HFF-Myc (cell line): Measurements from ENCODE around the gene GUCA2A.

Experiments
- DNase-seq: peaks from one replicate; pipeline ENCODE4 v3.0.0-alpha.2; 2011; ENCODE audit warnings: low read depth; ENCODE audit errors: extremely low read depth
- H3K4me3 ChIP-seq: replicated peaks from 2 replicates; pipeline ENCODE4 v1.5.1; 2011; ENCODE audit warnings: low read depth, mild to moderate bottlenecking, control low read depth, low read length
- TF ChIP-seq, protein P1 (sequence below): IDR thresholded peaks from 2 replicates; pipeline ENCODE4 v1.5.1; 2012; ENCODE audit warnings: mild to moderate bottlenecking, low read depth, low read length, control low read depth; ENCODE audit errors: missing control alignments

Gene GUCA2A

DNA sequence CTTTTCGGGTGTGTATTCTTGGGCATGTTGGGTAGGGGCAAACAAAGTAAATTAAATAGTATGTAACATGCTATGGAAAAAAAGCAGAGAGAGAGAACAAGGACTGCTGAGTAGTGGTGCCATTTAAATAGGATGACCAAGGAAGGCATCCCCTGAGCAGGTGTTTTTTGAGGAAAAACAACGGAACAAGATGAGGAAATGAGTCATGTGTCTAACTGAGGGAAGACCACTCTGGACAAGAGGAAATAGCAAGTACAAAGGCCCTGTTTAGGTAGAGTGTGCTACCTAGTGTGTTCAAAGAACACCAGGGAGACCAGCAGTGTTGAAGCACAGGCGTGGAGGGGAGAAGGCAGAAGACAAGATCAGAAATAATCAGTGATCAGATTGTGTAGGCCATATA is 20.1 kb upstream of the GUCA2A start:
- TF ChIP-seq, protein P1, sequence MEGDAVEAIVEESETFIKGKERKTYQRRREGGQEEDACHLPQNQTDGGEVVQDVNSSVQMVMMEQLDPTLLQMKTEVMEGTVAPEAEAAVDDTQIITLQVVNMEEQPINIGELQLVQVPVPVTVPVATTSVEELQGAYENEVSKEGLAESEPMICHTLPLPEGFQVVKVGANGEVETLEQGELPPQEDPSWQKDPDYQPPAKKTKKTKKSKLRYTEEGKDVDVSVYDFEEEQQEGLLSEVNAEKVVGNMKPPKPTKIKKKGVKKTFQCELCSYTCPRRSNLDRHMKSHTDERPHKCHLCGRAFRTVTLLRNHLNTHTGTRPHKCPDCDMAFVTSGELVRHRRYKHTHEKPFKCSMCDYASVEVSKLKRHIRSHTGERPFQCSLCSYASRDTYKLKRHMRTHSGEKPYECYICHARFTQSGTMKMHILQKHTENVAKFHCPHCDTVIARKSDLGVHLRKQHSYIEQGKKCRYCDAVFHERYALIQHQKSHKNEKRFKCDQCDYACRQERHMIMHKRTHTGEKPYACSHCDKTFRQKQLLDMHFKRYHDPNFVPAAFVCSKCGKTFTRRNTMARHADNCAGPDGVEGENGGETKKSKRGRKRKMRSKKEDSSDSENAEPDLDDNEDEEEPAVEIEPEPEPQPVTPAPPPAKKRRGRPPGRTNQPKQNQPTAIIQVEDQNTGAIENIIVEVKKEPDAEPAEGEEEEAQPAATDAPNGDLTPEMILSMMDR: no peak
- no peak for DNase-seq
- H3K4me3 ChIP-seq: no peak overlapping the region

DNA sequence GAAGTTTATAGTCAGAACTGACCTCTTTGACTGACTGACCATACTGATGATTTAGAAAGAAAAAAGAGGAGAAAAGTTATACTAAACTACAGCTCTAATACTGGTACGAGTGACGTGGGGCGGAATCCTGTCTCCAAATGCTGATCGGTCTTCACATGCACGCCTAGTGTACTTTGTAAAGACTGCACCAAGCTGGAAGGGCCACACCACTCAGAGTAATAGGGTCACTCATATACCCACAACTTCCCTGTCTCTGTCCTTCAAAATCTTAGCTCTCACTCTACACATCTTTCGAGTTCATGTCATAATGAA is 19.4 kb upstream of the GUCA2A start:
- DNase-seq: no peak
- TF ChIP-seq, protein P1: no peak

DNA sequence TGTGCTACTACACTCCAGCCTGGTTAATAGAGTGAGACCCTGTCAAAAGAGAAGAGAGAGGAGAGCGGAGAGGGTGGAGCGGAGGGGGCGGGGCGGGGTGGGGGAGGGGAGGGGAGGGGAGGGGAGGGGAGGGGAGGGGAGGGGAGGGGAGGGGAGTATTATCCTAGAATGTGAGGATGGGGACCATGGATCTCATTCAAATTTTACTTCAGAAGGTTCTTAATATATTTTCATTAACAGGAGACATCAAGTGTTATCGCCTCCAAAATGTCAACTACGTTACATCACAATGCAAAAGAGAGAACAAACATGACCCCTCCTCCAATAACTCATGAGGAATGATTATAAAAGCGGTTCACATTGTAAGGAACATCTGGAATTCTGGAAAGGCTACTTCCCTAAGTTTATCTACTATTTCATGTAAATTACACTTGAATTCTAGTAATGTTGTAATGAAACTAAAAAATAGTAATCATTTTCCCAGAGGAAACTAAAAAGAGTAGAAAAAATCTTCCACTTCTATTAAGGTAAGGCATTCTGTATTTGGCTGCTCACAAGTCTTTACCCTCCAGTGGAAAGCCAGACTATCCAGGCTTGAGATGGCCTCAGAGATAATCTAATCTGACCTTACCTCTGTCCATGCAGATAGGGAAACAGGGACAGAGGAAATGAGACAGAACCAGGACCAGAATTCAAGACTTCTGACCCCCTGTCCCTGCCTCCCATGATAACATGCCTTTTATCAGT is 18.8 kb upstream of the GUCA2A start:
- H3K4me3 ChIP-seq: no peak overlapping the region
- TF ChIP-seq, protein P1: no peak
- DNase-seq: no peak

More for the DNA sequence above, 19.4 kb upstream of the GUCA2A start:
- H3K4me3 ChIP-seq: no peak overlapping the region

DNA sequence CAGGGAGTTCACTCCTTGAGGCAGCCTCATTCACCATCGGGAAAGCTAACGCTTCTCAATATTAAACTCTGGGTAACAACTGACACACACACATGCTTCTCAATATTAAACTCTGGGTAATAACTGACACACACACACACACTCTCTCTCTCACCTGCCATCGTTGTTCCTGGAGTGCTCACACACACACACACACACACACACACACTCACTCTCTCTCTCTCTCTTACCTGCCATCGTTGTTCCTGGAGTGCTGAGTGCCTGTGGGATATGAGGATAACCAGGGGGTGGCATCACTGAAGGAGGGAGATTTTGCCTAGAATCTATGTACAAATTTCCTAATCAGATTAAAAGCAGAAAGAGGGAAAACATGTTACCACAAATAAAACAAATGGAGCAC is 17.1 kb upstream of the GUCA2A start:
- no peak overlapping the region for H3K4me3 ChIP-seq
- TF ChIP-seq, protein P1: no peak
- DNase-seq: no peak

DNA sequence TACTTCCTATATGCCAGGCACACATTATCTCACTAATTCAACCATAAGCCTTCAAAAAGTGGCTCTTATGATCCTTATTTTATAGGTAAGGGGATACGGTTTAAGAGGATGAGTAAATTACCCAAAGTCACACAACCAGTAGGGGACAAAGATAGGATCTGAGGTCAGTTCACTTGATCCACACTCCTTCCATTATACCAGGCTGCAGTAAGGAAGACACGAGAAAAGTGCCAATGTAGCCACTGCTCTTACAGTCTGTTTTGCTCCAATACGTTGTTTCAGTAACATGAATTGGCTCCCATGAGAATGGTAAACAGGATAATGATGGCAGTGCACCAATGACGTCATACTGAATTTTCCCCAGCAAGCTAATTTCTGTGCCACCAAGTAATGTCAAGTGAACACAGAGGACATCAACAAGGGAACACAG is 15.4 kb upstream of the GUCA2A start:
- DNase-seq: no peak
- no peak overlapping the region for H3K4me3 ChIP-seq
- TF ChIP-seq, protein P1: no peak

DNA sequence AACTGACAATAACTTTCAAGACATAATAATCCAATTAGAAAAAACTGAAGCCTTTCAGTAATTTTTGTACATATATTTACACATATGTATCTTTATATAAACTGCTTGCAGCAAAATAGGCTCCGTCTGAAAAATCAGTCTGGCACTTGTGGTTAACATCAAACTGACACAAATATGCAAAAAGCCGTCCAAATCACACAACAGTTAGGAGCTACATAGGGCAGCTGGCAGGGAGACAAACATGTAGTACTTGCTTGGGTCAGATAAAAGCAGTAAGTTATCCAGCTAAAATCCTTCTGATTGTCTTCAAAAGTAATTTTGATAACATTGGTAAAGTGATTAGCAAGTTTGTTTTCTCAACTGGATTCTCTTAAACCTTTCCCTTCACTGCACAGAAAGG is 14.7 kb upstream of the GUCA2A start:
- TF ChIP-seq, protein P1: no peak
- H3K4me3 ChIP-seq: no peak overlapping the region
- DNase-seq: no peak

- H3K4me3 ChIP-seq: no peak overlapping the region
- TF ChIP-seq, protein P1: no peak
- no peak for DNase-seq
Measured at GRCh38 chr1:42178249-42178648, 13.7 kb upstream of the GUCA2A start.
